SK-N-SH (cell line): Measurements from ENCODE around the gene PAM16. TPM values are rescaled to one million over a fixed set of nuclear protein-coding genes. Genes with fewer than 3 reads are reported as not detected.

Experiments used
- CTCF ChIA-PET: fragments of 300-600, 350-600 bp; formaldehyde crosslinking; extraction: SDS; loops from one replicate; lab custom pipeline; 2021; lab: Yijun Ruan, JAX
- POLR2A ChIA-PET: fragments of 350-600 bp; sonication (Branson Sonifier 250); formaldehyde crosslinking; extraction: SDS; loops from one replicate; lab custom pipeline; 2020; ENCODE audit warnings: antibody characterized with exemption, inconsistent platforms; lab: Yijun Ruan, JAX
- DNase-seq: peaks from one replicate; pipeline ENCODE4 v3.0.0; 2012
- H2AFZ ChIP-seq: fragments of 200-600 bp; sonication (generic); 2 replicates; pipeline ENCODE4 v1.8.1; 2016; ENCODE audit warnings: antibody characterized with exemption, mild to moderate bottlenecking, low read depth
- H3F3A ChIP-seq: fragments of 200-600 bp; sonication (generic); replicated peaks from 2 replicates; pipeline ENCODE3; 2016; ENCODE audit warnings: antibody characterized with exemption, mild to moderate bottlenecking; ENCODE audit not compliant: insufficient read depth
- H3K27ac ChIP-seq, 2 experiments: fragments of 200-500 bp in 1 of 2; fragments of 200-600 bp in 1 of 2; sonication (Bioruptor generic) in 1 of 2; sonication (generic), shearing (Covaris generic) in 1 of 2; 2 replicates each; pipeline versions ENCODE4 v1.5.1 to v1.6.1; 2014 to 2016; ENCODE audit warnings: low read depth in 2 of 2, inconsistent platforms in 1 of 2, low read length in 1 of 2, mild to moderate bottlenecking in 1 of 2, mixed read lengths in 1 of 2
- H3K27me3 ChIP-seq: fragments of 200-600 bp; sonication (generic), shearing (Covaris generic); 2 replicates; pipeline ENCODE4 v1.6.1; 2016; ENCODE audit warnings: mixed run types; ENCODE audit not compliant: insufficient read depth
- H3K36me3 ChIP-seq, 2 experiments: fragments of 200-500 bp in 1 of 2; fragments of 200-600 bp in 1 of 2; sonication (Bioruptor generic) in 1 of 2; sonication (generic) in 1 of 2; replicated peaks in 1 of 2; 2 replicates each; pipeline versions ENCODE3 to v1.5.1; 2014 to 2016; ENCODE audit warnings: low read length in 1 of 2, mild to moderate bottlenecking in 1 of 2; ENCODE audit not compliant: insufficient read depth in 2 of 2, control insufficient read depth in 1 of 2
- H3K4me1 ChIP-seq, 2 experiments: fragments of 200-500 bp in 1 of 2; fragments of 200-600 bp in 1 of 2; sonication (Bioruptor generic) in 1 of 2; sonication (generic), shearing (Covaris generic) in 1 of 2; 2 replicates each; pipeline versions ENCODE4 v1.5.1 to v1.6.1; 2014 to 2016; ENCODE audit warnings: low read depth in 1 of 2, low read length in 1 of 2, mixed run types in 1 of 2; ENCODE audit not compliant: insufficient read depth in 2 of 2, control insufficient read depth in 1 of 2
- H3K4me2 ChIP-seq: fragments of 200-600 bp; sonication (generic), shearing (Covaris generic); 2 replicates; pipeline ENCODE4 v1.6.1; 2017; ENCODE audit warnings: mixed run types
- H3K4me3 ChIP-seq, 2 experiments: fragments of 200-500 bp in 1 of 2; fragments of 200-600 bp in 1 of 2; sonication (Bioruptor generic) in 1 of 2; sonication (generic), shearing (Covaris generic) in 1 of 2; 2 replicates each; pipeline versions ENCODE4 v1.5.1 to v1.8.1; 2014 to 2016; ENCODE audit warnings: low read depth in 2 of 2, inconsistent platforms in 1 of 2, low read length in 1 of 2, mild to moderate bottlenecking in 1 of 2, mixed read lengths in 1 of 2, moderate library complexity in 1 of 2
- H3K79me2 ChIP-seq: fragments of 200-600 bp; sonication (generic); 2 replicates; pipeline ENCODE4 v1.8.1; 2017; ENCODE audit warnings: mild to moderate bottlenecking; ENCODE audit not compliant: insufficient read depth
- H3K9ac ChIP-seq: fragments of 200-600 bp; sonication (generic); 2 replicates; pipeline ENCODE4 v1.6.1; 2017; ENCODE audit warnings: mixed run types
- H3K9me2 ChIP-seq: fragments of 200-600 bp; sonication (generic); 2 replicates; pipeline ENCODE4 v1.6.1; 2017; ENCODE audit warnings: mixed run types
- H3K9me3 ChIP-seq: fragments of 200-600 bp; sonication (generic); 2 replicates; pipeline ENCODE4 v1.6.1; 2017; ENCODE audit warnings: mixed run types, mild to moderate bottlenecking, moderate library complexity
- H4K20me1 ChIP-seq: fragments of 200-600 bp; sonication (generic); 2 replicates; pipeline ENCODE4 v1.6.1; 2017; ENCODE audit warnings: mild to moderate bottlenecking, mixed run types; ENCODE audit not compliant: insufficient read depth
- CHD2 ChIP-seq: fragments of 150-350 bp; IDR thresholded peaks from 2 replicates; pipeline ENCODE4 v1.6.1; 2018; ENCODE audit warnings: low read length; ENCODE audit not compliant: partially characterized antibody
- CTCF ChIP-seq: fragments of 200-600 bp; sonication (generic); IDR thresholded peaks from 2 replicates; pipeline ENCODE4 v1.6.1; 2017; ENCODE audit warnings: antibody characterized with exemption, mild to moderate bottlenecking, moderate library complexity
- ELF1 ChIP-seq: IDR thresholded peaks from 2 replicates; pipeline ENCODE4 v1.4.0; 2012
- FOXJ3 ChIP-seq: sonication (generic); formaldehyde crosslinking; IDR thresholded peaks from 2 replicates; pipeline ENCODE4 v1.5.1; 2020; ENCODE audit warnings: mild to moderate bottlenecking, missing genetic modification reagents
- FOXM1 ChIP-seq: IDR thresholded peaks from 2 replicates; pipeline ENCODE4 v1.4.0; 2012; ENCODE audit warnings: low read depth, mild to moderate bottlenecking
- GABPA ChIP-seq: IDR thresholded peaks from 2 replicates; pipeline ENCODE4 v1.4.0; 2012; ENCODE audit warnings: low read depth, mild to moderate bottlenecking
- IRF3 ChIP-seq: fragments of 150-350 bp; IDR thresholded peaks from 2 replicates; pipeline ENCODE4 v1.6.1; 2016; ENCODE audit warnings: mild to moderate bottlenecking, low read depth, low read length
- MAX ChIP-seq: IDR thresholded peaks from 2 replicates; pipeline ENCODE4 v1.4.0; 2012; ENCODE audit warnings: low read depth
- MEF2A ChIP-seq: IDR thresholded peaks from 2 replicates; pipeline ENCODE4 v1.4.0; 2012; ENCODE audit warnings: low read depth, borderline replicate concordance
- NFIC ChIP-seq: IDR thresholded peaks from 2 replicates; pipeline ENCODE4 v1.4.0; 2012; ENCODE audit warnings: borderline replicate concordance
- POLR2AphosphoS5 ChIP-seq: IDR thresholded peaks from 2 replicates; pipeline ENCODE4 v1.6.1; 2012; ENCODE audit warnings: low read depth, low read length
- RCOR1 ChIP-seq: fragments of 150-350 bp; IDR thresholded peaks from 2 replicates; pipeline ENCODE4 v1.6.1; 2017; ENCODE audit warnings: antibody characterized with exemption, low read length
- RFX5 ChIP-seq: IDR thresholded peaks from 2 replicates; pipeline ENCODE4 v1.6.1; 2012; ENCODE audit warnings: mild to moderate bottlenecking, improper control_type of control experiment, low read length
- RXRA ChIP-seq: IDR thresholded peaks from 2 replicates; pipeline ENCODE4 v1.4.0; 2012; ENCODE audit warnings: low read depth, mild to moderate bottlenecking, borderline replicate concordance
- TCF12 ChIP-seq: IDR thresholded peaks from 2 replicates; pipeline ENCODE4 v1.4.0; 2012
- USF1 ChIP-seq: IDR thresholded peaks from 2 replicates; pipeline ENCODE4 v1.4.0; 2012; ENCODE audit warnings: low read depth, borderline replicate concordance
- ZBTB33 ChIP-seq: IDR thresholded peaks from 2 replicates; pipeline ENCODE4 v1.4.0; 2012; ENCODE audit warnings: low read depth, borderline replicate concordance
- WGBS: methylation state at CpG from one replicate; pipeline ENCODE4 v1.1.6; 2017; ENCODE audit warnings: low lambda C conversion rate; 5-methylcytosine and 5-hydroxymethylcytosine counted together
- polyA plus RNA-seq, 3 experiments: library from polyadenylated mRNA; depleted of rRNA; stranded (reverse); fragments of >200 nt; gene quantifications; 2 replicates each; pipeline ENCODE4 v1.2.3, GENCODE V29; 2012

The PAM16 gene
- polyA plus RNA-seq, 1 of the 3 experiments (the other 2 are of a cell fraction), result 96.4 TPM

GRCh38 chr16:4301968-4302367 lies 49.2 kb downstream of the PAM16 start:
- H3K9me2 ChIP-seq, result no peaks in the 10 kb centered on the region
- no peaks in the 10 kb centered on the region for H3K79me2 ChIP-seq
- POLR2A ChIA-PET, result interaction anchor here (0.7 kb wide), 1 partner anchor 10 kb away, joined by 4 read pairs; no protein-coding TSS in a partner anchor
- no peaks in the 10 kb centered on the region for H3K36me3 ChIP-seq
- H2AFZ ChIP-seq, result no peak overlapping the region
- no peaks in the 10 kb centered on the region for H3K9me3 ChIP-seq
- no peak for TF ChIP-seq ELF1
- TF ChIP-seq ZBTB33, result no peak
- TF ChIP-seq MEF2A, result no peak
- no peak for TF ChIP-seq CTCF
- no peak for TF ChIP-seq NFIC
- no peak for TF ChIP-seq IRF3
- no peak for TF ChIP-seq RFX5
- no peak for TF ChIP-seq TCF12
- TF ChIP-seq MAX, result no peak
- TF ChIP-seq FOXJ3 (CRISPR knock-in tag), result no peak
- TF ChIP-seq GABPA, result no peak
- TF ChIP-seq USF1, result no peak
- TF ChIP-seq CHD2, result no peak
- no peak for TF ChIP-seq POLR2AphosphoS5
- TF ChIP-seq RXRA, result no peak
- no peak for TF ChIP-seq FOXM1
- no peak for TF ChIP-seq RCOR1
- H3K9ac ChIP-seq, result no peak overlapping the region
- H3F3A ChIP-seq, result peaks cover 11% of the 10 kb centered on the region
- no peak overlapping the region for H3K27ac ChIP-seq
- CTCF ChIA-PET, result interaction anchor here (1.0 to 1.2 kb wide), 2 partner anchors 8 to 23 kb away, joined by 3 to 4 read pairs; no protein-coding TSS in a partner anchor
- no peaks in the 10 kb centered on the region for H3K27me3 ChIP-seq
- no peaks in the 10 kb centered on the region for H4K20me1 ChIP-seq
- H3K4me2 ChIP-seq, result no peak overlapping the region
- WGBS, result 98% methylated on average over 6 of the region's 6 CpGs
- no peak overlapping the region for H3K4me3 ChIP-seq
- peaks cover 10 to 13% of the 10 kb centered on the region in 2 experiments; a peak in 3 of 4 replicates for H3K4me1 ChIP-seq
- no peak for DNase-seq
